ENCODE results near the gene CTNS.
A peak's percentile ranks its signal among the peaks of the same experiment; 100 is the strongest.

The CTNS gene

DNA sequence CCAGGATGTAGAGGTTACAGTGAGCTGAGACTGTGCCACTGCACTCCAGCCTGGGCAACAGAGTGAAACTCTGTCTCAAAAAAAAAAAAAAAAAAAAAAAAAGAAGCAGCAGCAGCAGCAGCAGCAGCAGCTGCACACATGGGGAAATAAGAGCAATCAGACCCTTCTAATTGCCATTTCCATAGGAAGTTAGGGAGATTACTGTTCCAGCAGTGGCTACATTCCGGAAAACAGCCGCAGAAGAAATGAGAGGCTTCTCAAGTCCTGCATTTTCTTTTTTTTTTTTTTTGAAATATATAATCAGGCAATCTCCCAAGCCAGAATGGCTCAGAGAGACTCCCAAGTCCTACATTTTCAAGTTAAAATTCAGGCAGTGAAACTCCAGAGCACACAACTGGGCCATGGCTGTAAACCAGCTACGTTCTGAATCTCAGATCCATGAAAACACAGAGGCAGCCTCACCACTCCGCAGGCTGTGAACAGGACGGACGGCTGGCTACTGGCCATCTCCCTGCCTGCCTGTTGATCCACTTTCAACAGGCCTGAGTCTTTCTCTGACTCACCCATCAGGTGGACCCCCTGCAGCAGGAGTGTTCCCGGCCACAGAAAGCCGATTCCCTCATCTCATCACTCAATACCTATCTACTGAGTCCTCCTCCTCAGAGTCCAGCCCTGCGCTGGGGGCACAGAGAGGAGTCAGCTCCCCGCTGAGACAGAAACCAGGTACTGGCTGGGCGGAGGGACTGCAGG is 42.3 kb upstream of the CTNS start:
- DNase-seq (ENCODE audit: low read depth) = no peak
- TF ChIP-seq, protein P1, sequence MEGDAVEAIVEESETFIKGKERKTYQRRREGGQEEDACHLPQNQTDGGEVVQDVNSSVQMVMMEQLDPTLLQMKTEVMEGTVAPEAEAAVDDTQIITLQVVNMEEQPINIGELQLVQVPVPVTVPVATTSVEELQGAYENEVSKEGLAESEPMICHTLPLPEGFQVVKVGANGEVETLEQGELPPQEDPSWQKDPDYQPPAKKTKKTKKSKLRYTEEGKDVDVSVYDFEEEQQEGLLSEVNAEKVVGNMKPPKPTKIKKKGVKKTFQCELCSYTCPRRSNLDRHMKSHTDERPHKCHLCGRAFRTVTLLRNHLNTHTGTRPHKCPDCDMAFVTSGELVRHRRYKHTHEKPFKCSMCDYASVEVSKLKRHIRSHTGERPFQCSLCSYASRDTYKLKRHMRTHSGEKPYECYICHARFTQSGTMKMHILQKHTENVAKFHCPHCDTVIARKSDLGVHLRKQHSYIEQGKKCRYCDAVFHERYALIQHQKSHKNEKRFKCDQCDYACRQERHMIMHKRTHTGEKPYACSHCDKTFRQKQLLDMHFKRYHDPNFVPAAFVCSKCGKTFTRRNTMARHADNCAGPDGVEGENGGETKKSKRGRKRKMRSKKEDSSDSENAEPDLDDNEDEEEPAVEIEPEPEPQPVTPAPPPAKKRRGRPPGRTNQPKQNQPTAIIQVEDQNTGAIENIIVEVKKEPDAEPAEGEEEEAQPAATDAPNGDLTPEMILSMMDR (IDR thresholded peaks at IDR 0.05; ENCODE audit: low read depth, low read length, missing control alignments) = no peak
- H3K4me3 ChIP-seq (ENCODE audit: low read depth, low read length) = no peak overlapping the region

GRCh38 chr17:3594976-3595375 is 41.6 kb upstream of the CTNS start:
- TF ChIP-seq, protein P1 (IDR thresholded peaks at IDR 0.05; ENCODE audit: low read depth, low read length, missing control alignments) = no peak
- H3K4me3 ChIP-seq (ENCODE audit: low read depth, low read length) = no peak overlapping the region
- DNase-seq (ENCODE audit: low read depth) = no peak

- H3K4me3 ChIP-seq (ENCODE audit: low read depth, low read length) = no peak overlapping the region
- TF ChIP-seq, protein P1 (IDR thresholded peaks at IDR 0.05; ENCODE audit: low read depth, low read length, missing control alignments) = no peak
- no peak for DNase-seq (ENCODE audit: low read depth)
These were observed 39.6 kb upstream of the CTNS start for GRCh38 chr17:3596804-3597464.

DNA sequence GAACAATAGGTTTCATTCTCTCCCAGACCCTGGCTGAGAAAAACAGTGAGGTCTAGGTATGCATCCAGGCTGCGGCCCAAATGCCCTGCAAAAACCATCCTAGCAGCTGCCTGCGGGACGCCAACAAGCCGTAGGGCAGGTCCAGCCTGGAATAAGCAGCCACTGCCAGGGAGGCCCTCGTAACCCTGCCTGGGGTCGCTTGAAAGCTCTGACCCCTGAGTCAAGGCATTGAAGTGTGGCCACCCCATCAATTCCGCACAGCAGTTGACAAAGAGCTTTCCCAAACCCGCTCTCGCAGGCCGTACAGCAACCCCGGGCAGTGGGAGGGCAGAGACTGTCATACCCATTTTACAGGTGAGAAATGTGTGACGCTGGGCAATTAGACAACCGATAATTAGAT is 38.5 kb upstream of the CTNS start:
- no peak overlapping the region for H3K4me3 ChIP-seq (ENCODE audit: low read depth, low read length)
- DNase-seq (ENCODE audit: low read depth) = no peak
- TF ChIP-seq, protein P1 (IDR thresholded peaks at IDR 0.05; ENCODE audit: low read depth, low read length, missing control alignments) = no peak

DNA sequence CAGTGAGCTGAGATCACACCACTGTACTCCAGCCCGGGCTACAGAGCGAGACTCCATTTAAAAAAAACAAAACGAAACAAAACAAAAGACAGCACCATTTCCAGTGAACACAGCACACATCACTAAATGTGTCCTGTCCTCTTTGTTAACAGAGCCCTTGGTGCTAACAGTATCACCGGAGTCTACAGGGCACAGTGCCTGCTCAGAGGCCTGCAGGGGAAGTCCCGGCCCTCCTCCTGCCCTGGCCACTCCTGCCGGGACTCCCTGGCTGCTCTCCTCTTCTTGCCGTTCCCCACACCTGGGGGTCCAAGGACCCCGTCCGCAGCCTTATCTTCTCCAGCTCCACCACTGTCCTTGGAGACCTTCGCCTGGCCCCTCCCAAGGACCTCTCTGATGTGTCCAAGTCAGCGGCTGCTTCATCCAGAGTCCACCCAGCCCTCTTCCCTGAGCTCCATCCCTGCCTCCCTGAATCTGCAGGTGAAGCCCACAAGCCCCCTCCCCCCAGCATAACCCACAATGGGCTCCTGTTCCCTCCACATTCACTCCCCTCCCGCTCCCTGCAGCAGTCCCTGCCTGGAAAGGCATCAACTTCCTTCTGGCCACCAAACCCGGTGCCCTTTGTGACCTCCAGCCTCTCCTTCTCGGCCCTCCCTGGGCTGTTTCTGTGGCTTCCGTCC is 35.9 kb upstream of the CTNS start:
- no peak for DNase-seq (ENCODE audit: low read depth)
- H3K4me3 ChIP-seq (ENCODE audit: low read depth, low read length) = no peak overlapping the region
- TF ChIP-seq, protein P1 (IDR thresholded peaks at IDR 0.05; ENCODE audit: low read depth, low read length, missing control alignments) = no peak

GRCh38 chr17:3602499-3602898 is 34.1 kb upstream of the CTNS start:
- DNase-seq (ENCODE audit: low read depth) = peak; percentile 40
- H3K4me3 ChIP-seq (ENCODE audit: low read depth, low read length) = no peak overlapping the region
- TF ChIP-seq, protein P1 (IDR thresholded peaks at IDR 0.05; ENCODE audit: low read depth, low read length, missing control alignments) = peak; percentile 81

Measured in GM12864 (cell line).